KMS-11 (cell line): ENCODE data around the gene GIPR.

Source experiments
- H2AFZ ChIP-seq: fragments of 200-600 bp; sonication (generic); 2 replicates; pipeline ENCODE4 v1.6.1; 2016; ENCODE audit warnings: antibody characterized with exemption, mixed run types, low read depth
- H3K27ac ChIP-seq: fragments of 200-600 bp; sonication (generic); 2 replicates; pipeline ENCODE4 v1.6.1; 2016; ENCODE audit warnings: mild to moderate bottlenecking, mixed run types
- H3K27me3 ChIP-seq: fragments of 200-600 bp; sonication (generic); 2 replicates; pipeline ENCODE4 v1.6.1; 2017; ENCODE audit warnings: mild to moderate bottlenecking, low read depth, mixed run types, moderate library complexity; ENCODE audit not compliant: insufficient read depth
- H3K36me3 ChIP-seq: fragments of 200-600 bp; sonication (generic); 2 replicates; pipeline ENCODE4 v1.6.1; 2017; ENCODE audit warnings: mild to moderate bottlenecking, mixed run types; ENCODE audit not compliant: insufficient read depth
- H3K4me1 ChIP-seq: fragments of 200-600 bp; sonication (generic); 2 replicates; pipeline ENCODE4 v1.6.1; 2016; ENCODE audit warnings: mild to moderate bottlenecking, low read depth, mixed run types; ENCODE audit not compliant: poor library complexity, severe bottlenecking
- H3K4me2 ChIP-seq: fragments of 200-600 bp; sonication (generic); 2 replicates; pipeline ENCODE4 v1.7.0; 2016; ENCODE audit warnings: mild to moderate bottlenecking, mixed run types
- H3K4me3 ChIP-seq: fragments of 200-600 bp; sonication (generic); IDR thresholded peaks from 2 replicates; pipeline ENCODE4 v1.6.1; 2017; ENCODE audit warnings: low read depth, low read length, mixed read lengths; ENCODE audit not compliant: insufficient read depth
- H3K79me2 ChIP-seq: fragments of 200-600 bp; sonication (generic); 2 replicates; pipeline ENCODE4 v1.6.1; 2016; ENCODE audit warnings: low read depth, mixed run types; ENCODE audit not compliant: insufficient read depth
- H3K9ac ChIP-seq: fragments of 200-600 bp; sonication (generic); 2 replicates; pipeline ENCODE4 v1.6.1; 2016; ENCODE audit warnings: mild to moderate bottlenecking, mixed run types
- H4K20me1 ChIP-seq: fragments of 200-600 bp; sonication (generic); 2 replicates; pipeline ENCODE4 v1.6.1; 2016; ENCODE audit warnings: mild to moderate bottlenecking, mixed run types; ENCODE audit not compliant: insufficient read depth
- CTCF ChIP-seq: fragments of 200-600 bp; sonication (generic); conservative IDR thresholded peaks from 2 replicates; pipeline ENCODE4 v1.6.1; 2017; ENCODE audit warnings: low read depth, mild to moderate bottlenecking, antibody characterized with exemption, low read length, moderate library complexity, mixed read lengths

GIPR gene

GRCh38 chr19:45692187-45693105 lies 24.4 kb downstream of the GIPR start, which contains the start of gene QPCTL:
TSS of gene QPCTL (plus strand) at chr19:45692666. CDS start at chr19:45692704, 38 bp downstream.
- TF ChIP-seq CTCF: no peak
- peaks cover 24% of the 10 kb centered on the region for H3K79me2 ChIP-seq
- H3K27ac ChIP-seq: peak within 1 kb of the TSS; percentile 82
- H3K36me3 ChIP-seq: peaks cover 7% of the 10 kb centered on the region; the same call in 1 of the 2 replicates
- peak within 1 kb of the TSS; percentile 8 for H3K4me3 ChIP-seq
- no peaks in the 10 kb centered on the region for H3K27me3 ChIP-seq
- peak within 1 kb of the TSS; percentile 83 for H3K9ac ChIP-seq
- H3K4me1 ChIP-seq: peaks cover 26% of the 10 kb centered on the region
- H4K20me1 ChIP-seq: no peaks in the 10 kb centered on the region
- H2AFZ ChIP-seq: peak within 1 kb of the TSS; percentile 73
- peak within 1 kb of the TSS; percentile 66 for H3K4me2 ChIP-seq

DNA sequence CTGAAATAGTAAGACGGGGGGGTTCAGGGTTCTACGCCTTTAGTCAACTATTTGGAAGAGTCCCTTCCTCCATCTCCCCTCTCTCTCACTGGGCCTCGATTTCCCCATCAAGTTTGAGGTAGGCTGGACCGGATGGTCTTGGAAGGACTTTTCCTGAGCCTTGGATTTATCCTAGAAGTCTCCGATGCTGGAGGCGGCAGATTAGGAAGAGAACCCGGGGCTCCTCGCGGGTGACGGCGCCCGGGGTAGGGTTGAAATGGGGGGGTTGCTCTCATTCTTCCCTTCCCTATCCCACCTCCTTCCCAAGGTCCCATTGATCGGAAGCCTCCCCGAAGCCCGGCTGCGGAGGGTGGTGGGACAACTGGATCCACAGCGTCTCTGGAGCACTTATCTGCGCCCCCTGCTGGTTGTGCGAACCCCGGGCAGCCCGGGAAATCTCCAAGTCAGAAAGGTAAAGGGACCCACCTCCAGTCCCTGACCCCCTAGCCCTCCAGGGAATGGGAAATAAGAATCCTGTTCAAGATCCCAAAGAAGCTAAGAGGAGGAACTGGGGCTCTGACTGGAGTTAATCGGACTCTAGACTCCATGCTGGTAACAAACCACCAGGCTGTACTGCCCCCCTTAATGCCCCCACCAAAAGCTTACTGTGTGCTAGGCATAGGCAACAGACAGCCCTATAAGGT lies 25.2 kb downstream of the GIPR start:
- Histone ChIP-seq H4K20me1 (no peaks in the 10 kb centered on the region), H3K4me3 (peak overlapping the region; percentile 8), H3K79me2 (peaks cover 24% of the 10 kb centered on the region), H3K4me2 (peak overlapping the region; percentile 54), H2AFZ (peak overlapping the region; percentile 73), H3K9ac (peak overlapping the region; percentile 83), H3K4me1 (peaks cover 34% of the 10 kb centered on the region), H3K27me3 (no peaks in the 10 kb centered on the region), H3K27ac (peak overlapping the region; percentile 82), H3K36me3 (peaks cover under 1% of the 10 kb centered on the region; the same call in 1 of the 2 replicates)
- TF ChIP-seq CTCF: peak; percentile 97

GRCh38 chr19:45701676-45702075 lies 33.7 kb downstream of the GIPR start:
- no peaks in the 10 kb centered on the region for H3K27me3 ChIP-seq
- H3K4me1 ChIP-seq: peaks cover 43% of the 10 kb centered on the region
- no peak overlapping the region for H3K27ac ChIP-seq

More at GRCh38 chr19:45701676-45702075, 33.7 kb downstream of the GIPR start:
- Histone ChIP-seq H3K36me3 (no peaks in the 10 kb centered on the region), H3K4me3 (no peak overlapping the region), H3K9ac (no peak overlapping the region), H3K4me2 (no peak overlapping the region), H3K79me2 (no peaks in the 10 kb centered on the region), H4K20me1 (no peaks in the 10 kb centered on the region), H2AFZ (no peak overlapping the region)
- TF ChIP-seq CTCF: no peak
